BJ (cell line): ENCODE measurements around the gene FLNC. TPM values are rescaled to one million over a fixed set of nuclear protein-coding genes. Genes with fewer than 3 reads are reported as not detected.

ENCODE experiments used
- CTCF ChIA-PET: fragments of 350-600 bp; formaldehyde crosslinking; extraction: SDS; loops from one replicate; lab custom pipeline; 2021; ENCODE audit warnings: antibody characterized with exemption, inconsistent platforms; lab: Yijun Ruan, JAX
- POLR2A ChIA-PET: fragments of 300-600 bp; sonication (Branson Sonifier 250); formaldehyde crosslinking; extraction: SDS; loops from one replicate; lab custom pipeline; 2021; ENCODE audit warnings: antibody characterized with exemption; lab: Charles Lee
- DNase-seq: peaks from one replicate; pipeline ENCODE4 v3.0.0-alpha.2; 2011; ENCODE audit warnings: low read depth
- H3K27me3 ChIP-seq: 2 replicates; pipeline ENCODE4 v1.6.0; 2011; ENCODE audit warnings: low read length; ENCODE audit not compliant: control insufficient read depth, insufficient read depth
- H3K36me3 ChIP-seq: 2 replicates; pipeline ENCODE4 v1.5.1; 2011; ENCODE audit warnings: low read length; ENCODE audit not compliant: control insufficient read depth, insufficient read depth
- H3K4me3 ChIP-seq: 2 replicates; pipeline ENCODE4 v1.5.1; 2011; ENCODE audit warnings: low read depth, mild to moderate bottlenecking, control low read depth, low read length
- polyA plus RNA-seq: library from polyadenylated mRNA; depleted of rRNA; stranded (reverse); fragments of >200 nt; gene quantifications from 2 replicates; pipeline ENCODE4 v1.2.3, GENCODE V29; 2011
- TF ChIP-seq, protein P1 (sequence below): IDR thresholded peaks from 2 replicates; pipeline ENCODE4 v1.5.1; 2011; ENCODE audit warnings: low read depth, mild to moderate bottlenecking, control low read depth, inconsistent platforms, low read length, moderate library complexity; ENCODE audit not compliant: insufficient read depth

The FLNC gene
- polyA plus RNA-seq, 1 experiment, result 58.6 TPM

DNA sequence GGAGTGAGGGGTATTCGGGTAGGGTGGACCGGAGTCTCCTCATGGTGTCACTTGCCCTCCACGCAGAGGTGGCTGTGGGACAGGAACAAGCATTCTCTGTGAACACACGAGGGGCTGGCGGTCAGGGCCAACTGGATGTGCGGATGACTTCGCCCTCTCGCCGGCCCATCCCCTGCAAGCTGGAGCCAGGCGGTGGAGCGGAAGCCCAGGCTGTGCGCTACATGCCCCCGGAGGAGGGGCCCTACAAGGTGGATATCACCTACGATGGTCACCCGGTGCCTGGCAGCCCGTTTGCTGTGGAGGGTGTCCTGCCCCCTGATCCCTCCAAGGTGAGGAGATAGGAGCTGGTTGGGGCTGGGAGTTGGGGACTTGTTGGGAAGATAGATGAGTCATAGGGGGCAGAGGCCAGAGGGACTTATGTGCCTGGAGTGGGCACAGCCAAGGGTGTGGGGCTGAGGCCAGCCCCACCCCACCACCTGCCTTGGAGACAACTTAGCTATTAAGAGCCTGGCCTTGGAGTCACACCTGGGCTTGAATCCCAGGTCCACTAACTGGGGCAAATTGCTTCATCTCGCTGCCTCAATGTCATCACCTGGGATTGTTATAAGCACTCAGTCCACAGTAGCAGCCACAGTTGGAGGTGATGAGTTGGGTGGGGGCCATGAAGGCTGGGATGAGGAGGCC, 13.9 kb downstream of the FLNC start:
- DNase-seq, result no peak
- H3K36me3 ChIP-seq, result peaks cover 91% of the 10 kb centered on the region
- CTCF ChIA-PET, result interaction anchor here (2.5 to 3.9 kb wide), 2 partner anchors 11 to 19 kb away, joined by 15 to 30 read pairs; partner anchors contain the start of gene ATP6V1F
- H3K27me3 ChIP-seq, result no peaks in the 10 kb centered on the region
- POLR2A ChIA-PET, result no interaction called here
- H3K4me3 ChIP-seq, result no peak overlapping the region
- TF ChIP-seq, protein P1, sequence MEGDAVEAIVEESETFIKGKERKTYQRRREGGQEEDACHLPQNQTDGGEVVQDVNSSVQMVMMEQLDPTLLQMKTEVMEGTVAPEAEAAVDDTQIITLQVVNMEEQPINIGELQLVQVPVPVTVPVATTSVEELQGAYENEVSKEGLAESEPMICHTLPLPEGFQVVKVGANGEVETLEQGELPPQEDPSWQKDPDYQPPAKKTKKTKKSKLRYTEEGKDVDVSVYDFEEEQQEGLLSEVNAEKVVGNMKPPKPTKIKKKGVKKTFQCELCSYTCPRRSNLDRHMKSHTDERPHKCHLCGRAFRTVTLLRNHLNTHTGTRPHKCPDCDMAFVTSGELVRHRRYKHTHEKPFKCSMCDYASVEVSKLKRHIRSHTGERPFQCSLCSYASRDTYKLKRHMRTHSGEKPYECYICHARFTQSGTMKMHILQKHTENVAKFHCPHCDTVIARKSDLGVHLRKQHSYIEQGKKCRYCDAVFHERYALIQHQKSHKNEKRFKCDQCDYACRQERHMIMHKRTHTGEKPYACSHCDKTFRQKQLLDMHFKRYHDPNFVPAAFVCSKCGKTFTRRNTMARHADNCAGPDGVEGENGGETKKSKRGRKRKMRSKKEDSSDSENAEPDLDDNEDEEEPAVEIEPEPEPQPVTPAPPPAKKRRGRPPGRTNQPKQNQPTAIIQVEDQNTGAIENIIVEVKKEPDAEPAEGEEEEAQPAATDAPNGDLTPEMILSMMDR, result no peak

- H3K4me3 ChIP-seq, result no peak overlapping the region
- CTCF ChIA-PET, result no interaction called here
- no peaks in the 10 kb centered on the region for H3K27me3 ChIP-seq
- POLR2A ChIA-PET, result no interaction called here
- no peak for DNase-seq
- H3K36me3 ChIP-seq, result peaks cover 90% of the 10 kb centered on the region
- TF ChIP-seq, protein P1, result no peak
These were observed 14.6 kb downstream of the FLNC start for GRCh38 chr7:128844777-128845311.

DNA sequence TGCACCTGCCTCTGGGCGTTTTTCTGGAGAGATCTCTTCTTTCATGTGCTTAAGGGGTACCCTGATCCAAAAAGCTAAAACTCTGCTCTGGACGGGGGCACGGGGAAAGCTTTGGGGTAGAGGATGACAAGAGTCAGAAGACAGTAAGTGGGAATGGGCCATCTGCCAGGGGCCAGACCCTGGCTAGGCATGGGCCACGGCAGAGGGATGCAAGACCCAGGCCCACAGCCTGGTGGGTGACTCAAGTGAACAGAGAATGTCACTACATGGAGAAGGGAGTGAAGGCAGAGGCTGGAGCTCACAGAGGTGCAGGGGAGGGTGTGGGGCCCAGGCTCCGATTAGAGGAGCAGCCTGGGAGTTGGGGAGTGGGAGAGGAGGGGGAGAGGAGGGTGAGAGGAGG, 15.3 kb downstream of the FLNC start:
- ChIA-PET CTCF (no interaction called here), POLR2A (no interaction called here)
- Histone ChIP-seq H3K27me3 (no peaks in the 10 kb centered on the region), H3K36me3 (peaks cover 90% of the 10 kb centered on the region), H3K4me3 (no peak overlapping the region)
- TF ChIP-seq, protein P1, result no peak
- no peak for DNase-seq

GRCh38 chr7:128845987-128846386, 15.8 kb downstream of the FLNC start:
- ChIA-PET CTCF (no interaction called here), POLR2A (no interaction called here)
- DNase-seq, result no peak
- H3K27me3 ChIP-seq, result no peaks in the 10 kb centered on the region
- TF ChIP-seq, protein P1, result no peak
- H3K36me3 ChIP-seq, result peaks cover 90% of the 10 kb centered on the region
- no peak overlapping the region for H3K4me3 ChIP-seq

GRCh38 chr7:128846781-128847444, 16.7 kb downstream of the FLNC start:
- no peak for DNase-seq
- no peak overlapping the region for H3K4me3 ChIP-seq
- no peaks in the 10 kb centered on the region for H3K27me3 ChIP-seq
- H3K36me3 ChIP-seq, result peaks cover 90% of the 10 kb centered on the region
- ChIA-PET POLR2A (no interaction called here), CTCF (interaction anchor here (1.3 kb wide), 1 partner anchor 16 kb away, joined by 4 read pairs; the partner anchor contains the start of gene ATP6V1F)
- TF ChIP-seq, protein P1, result no peak
